ENCODE measurements around the gene REPS1.
"Not testable (repeated sequence)": the region's sequence is repeated elsewhere in the genome, so short reads cannot be mapped to it uniquely, and the experiment has no call there.

Gene REPS1

DNA sequence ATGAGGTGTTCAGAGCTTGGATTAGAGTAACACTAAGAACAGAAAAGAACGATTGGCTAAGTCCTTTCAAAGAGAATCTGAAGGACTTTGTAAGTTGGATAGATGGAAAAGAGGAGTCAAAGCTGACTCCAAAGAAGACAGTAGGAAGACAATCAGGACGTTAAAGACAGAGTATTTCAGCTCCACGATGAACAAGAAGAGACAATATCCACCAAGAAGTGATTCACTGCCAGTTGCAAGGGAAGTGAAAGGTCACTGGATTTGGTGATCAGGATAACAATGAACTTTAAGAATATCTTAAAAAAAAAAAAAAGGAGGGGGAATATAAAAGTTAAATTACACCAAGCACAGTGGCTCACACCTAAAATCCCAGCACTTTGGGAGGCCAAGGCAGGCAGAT lies 17.9 kb downstream of the REPS1 start:
- no peak for DNase-seq

DNA sequence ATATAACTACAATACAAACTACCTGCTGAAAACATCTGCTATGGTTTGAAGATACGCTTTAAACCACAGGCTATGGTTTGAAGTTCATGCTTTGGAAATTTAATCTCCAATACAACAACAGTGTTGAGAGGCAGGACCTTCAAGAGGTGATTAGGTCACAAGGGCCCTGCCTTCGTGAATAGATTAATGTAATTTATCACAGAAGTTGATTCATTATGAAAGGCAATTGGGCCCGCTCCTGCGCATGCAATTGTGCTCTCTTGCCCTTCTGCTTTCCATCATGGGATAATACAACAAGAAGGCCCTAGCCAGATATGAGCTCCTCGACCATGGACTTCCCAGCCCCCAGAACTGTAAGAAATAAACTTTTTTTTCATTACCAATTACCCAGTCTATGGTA lies 21.2 kb downstream of the REPS1 start:
- no peak for DNase-seq

DNA sequence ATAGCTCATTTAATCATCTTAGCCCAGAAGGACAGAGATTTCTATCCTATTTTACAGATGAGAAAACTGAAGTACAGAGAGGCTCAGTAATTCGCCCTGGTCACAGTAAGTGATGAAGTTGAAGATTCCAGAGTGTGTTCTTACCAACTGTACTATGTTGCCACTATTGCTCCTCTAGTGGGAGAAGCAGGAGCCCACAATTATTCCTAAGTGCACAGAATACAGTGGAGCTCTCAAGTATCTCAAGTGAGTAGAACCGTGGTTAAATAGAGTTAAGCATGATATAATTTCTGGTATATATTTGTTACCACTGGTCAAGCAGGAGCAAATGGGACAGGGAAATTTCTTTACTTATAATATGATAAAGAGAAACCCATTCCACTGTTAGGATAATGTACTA lies 22.1 kb downstream of the REPS1 start:
- DNase-seq, result no peak

DNA sequence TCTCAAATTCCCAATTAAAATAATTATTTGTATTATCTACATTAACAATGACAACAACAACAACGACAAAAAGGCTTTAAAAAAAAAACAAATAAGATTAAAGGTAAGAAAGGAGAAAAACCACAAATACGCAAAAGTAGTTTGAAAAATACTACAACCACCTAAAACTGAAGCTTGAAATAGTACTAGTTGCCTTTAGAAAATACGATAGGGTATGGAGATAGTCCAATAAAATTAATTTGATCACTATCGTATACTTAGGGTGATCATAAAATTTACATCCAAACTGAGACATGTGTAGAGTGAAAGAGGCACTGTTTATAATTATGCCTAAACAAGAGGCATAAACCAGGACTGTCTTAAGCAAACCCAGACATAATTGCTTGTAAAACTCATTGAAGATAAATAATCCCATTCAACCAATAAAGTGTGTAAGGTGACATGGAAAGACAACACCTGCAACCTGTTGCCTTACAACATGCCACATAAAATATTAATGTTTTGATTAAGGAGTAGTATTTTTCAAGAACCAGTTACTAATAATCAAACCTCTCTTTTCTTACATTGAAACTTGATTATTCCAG lies 22.7 kb downstream of the REPS1 start:
- no peak for DNase-seq

DNA sequence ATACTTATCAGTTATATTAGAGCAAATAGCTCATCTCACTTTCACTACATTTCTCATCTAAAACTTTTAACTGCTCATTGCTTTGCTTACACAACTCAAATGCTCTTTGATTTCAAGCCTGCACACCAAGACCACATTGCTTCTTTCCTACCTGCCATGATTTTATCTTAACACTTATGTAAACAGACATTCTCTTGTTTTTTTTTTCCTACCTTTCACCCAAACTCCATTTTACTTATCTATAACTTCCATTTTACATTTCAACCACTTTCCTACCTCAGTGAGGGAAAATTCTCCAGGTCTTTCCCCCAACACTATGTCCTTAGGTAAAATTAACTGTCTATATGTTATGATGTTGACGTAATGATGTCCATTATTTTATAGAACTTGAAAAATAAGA lies 24.0 kb downstream of the REPS1 start:
- no peak for DNase-seq

DNA sequence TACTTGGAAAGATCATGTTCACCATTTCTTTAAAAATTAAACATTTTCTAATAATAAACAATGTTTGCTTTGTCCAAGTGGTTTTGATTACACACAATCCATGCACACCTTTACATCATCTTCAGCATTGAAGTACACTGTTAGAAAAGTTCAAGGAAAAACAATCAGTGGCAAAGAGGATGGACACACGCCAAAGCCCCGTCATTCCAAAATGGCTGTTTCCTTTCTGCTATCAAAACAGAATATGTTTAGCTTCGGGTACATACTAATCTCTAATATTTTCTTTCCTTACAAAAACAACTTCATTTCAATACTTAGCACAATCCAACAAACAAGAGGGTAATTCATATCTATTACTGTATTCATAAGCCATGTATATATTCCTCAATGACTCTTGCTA lies 24.5 kb downstream of the REPS1 start:
- DNase-seq, result no peak

DNA sequence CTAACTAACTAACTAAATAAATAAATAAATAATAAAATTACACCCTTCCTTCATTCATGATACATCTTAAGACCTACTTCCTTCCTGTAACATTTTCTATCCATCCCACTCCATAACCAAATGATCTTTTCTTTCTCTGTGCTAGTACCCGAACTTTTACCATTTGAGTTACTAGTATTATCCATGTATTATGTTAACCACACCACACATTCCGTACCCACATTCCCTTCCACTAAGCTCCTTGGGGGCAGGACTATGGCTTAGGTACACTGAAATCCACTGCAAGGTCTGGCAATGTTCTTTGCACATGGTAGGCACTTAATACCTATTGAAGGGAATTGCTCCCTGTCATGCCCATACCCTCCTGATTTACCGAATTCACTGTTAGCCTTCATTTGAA lies 24.9 kb downstream of the REPS1 start:
- DNase-seq, result no peak

DNA sequence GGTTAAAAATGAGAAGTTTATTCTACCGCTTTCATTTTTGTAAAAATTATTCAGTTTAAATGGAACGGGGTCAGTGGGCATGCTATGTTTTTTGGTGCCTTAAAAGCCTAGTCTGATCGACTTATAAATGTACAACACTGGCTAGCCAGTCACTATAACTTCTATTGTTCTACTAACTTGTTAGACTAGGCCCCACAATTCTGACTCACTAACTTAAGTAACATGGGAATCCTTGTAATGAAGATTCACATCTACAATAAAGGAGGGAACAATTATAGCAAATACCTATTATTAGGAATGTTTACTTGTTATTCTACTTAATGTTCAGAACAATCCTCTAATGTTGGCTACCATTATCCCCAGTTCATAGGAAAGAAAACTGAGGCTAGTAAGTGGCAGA lies 28.5 kb downstream of the REPS1 start:
- DNase-seq, result no peak

DNA sequence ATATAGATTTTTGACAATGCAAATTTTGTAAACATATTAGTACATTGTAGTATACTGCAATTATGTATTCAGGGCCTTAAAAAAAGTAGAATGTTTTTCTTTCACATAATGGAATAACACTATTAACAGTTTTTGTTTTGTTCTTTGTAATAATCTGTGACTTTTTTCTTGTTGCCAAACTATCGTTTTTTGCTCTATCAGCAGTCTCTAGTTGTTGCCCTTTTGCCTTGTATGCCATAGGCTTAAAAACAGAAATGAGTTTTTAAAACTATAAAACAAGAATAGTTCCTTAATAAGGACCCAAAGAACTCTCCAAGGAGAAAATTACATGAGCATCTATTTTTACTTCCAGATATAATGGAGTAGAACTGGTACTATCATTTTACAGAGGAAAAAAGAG lies 29.5 kb downstream of the REPS1 start:
- DNase-seq, result no peak

DNA sequence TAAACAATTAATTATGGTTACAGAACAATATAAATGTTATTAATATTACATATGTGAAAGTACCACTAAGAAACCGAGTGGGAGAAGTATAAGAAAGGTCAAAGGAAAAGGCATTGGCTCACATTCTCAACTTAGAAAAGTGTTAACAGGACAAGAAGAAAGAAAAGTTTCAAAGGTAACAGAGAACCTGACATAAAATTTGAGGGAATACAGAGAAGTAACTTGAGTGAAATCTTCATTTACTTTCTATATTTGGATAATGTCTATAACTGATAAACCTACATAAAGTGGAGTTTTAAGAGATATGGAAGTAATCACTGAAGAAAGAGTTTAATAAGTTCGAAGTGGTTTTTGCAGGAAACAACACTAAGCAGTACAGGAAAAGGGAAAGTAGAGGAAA lies 30.1 kb downstream of the REPS1 start:
- DNase-seq, result no peak

DNA sequence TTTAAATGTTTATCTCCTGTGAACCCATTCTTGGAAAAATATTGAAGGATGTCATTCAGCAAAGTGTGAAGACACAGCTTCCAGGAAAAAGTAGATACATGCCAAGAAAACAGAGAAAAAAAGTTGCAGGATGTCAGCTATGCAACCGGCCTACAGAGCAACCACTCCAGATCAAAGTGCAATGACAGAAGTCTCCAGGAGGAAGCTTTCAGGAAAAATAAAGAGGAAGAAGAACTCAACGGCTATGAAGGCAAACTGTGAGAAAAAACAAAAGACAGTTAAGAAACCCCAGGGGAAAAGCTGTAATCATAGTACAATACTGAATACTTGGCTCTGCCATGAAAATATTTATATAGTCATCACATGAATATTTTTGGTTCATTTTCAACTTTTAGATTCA lies 30.6 kb downstream of the REPS1 start:
- DNase-seq, result no peak

DNA sequence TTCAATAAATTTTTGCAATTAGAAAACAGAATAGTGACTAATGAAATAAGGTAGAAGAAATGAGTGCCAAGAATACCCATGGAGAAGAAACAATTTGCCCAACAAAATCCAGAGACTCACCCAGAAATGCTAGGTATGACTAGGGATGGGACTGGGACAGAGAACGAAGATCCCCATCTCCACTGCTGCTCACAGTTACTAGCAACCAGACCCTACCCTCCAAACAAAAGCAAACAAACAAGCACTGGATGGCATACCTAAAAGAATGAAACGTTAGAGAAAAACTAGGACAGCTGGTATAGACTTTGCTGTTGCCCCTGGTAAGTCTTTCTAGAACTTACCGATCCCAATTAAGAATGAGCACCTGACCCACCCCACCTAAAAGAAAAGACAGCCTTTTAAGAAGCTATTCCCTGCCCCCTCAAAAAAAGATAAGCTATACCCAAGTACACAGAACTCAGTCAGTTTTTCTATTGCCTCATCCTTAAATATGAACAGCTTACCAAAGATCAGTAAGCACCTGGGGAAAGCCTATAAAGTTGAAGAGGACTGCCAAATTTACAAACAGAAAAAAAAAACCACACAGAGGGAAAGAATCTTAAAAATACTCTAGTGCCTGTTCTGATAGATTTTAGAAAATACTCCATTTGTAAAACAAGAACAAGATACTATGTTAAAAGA lies 31.7 kb downstream of the REPS1 start:
- no peak for DNase-seq

DNA sequence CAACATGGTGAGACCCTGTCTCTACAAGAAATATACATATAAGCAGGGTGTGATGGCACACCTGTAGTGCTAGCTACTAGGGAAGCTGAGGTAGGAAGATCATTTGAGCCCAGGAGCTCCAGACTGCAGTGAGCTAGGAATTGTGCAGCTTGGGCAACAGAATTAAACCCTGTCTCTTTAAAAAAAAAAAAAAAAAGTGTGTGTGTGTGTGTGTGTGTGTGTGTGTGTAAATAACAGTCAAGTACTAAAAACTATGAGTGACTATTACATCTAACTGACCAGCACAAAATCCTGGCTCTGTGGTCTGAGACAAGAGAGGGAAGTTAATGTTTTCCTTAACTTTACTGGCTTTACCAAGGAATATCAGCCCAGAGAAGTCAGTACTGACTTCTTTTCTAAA lies 32.8 kb downstream of the REPS1 start:
- no peak for DNase-seq

DNA sequence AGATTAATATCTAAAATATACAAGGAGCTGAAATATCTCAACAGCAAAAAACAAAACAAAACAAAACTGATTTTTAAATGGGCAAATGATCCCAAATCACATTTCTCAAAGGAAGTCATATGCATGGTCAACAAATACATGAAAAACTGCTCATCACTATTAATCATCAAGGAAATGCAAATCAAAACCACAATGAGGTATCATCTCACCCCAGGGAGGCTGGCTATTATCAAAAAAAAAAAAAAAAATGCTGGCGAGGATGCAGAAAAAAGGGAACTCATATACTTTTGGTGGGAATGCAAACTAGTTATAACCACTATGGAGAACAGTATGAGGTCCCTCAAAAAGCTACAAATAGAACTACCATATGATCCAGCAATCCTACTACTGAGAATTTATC lies 34.6 kb downstream of the REPS1 start:
- no peak for DNase-seq

DNA sequence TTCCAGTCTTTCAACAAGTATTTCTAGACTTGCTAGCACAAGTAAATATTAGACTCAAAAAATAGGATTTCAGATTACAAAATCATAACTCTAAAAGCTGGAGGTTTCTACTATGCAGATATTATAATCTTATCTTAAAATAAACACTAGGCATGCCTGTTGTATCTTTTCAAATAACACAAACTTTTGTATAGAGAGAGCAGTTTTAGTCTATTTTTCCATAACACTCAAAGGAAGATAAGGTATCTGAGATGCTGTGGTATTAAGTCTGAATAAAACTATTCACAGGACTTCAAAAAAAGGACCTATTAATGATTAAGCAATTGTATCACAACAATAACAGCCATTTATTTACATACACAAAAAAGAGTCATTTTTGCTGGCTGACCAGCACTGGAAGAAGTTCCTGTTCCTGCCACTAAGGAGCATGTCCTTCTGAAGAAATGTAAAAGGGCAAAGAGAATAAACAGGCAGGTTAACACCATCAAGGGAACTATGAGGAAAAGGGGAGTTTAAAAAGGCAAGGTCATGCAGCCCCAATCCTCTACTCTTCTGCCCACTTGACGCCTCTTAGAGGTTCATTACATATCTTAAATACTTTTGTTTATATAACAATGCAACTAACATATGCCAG lies 39.4 kb downstream of the REPS1 start:
- DNase-seq, result no peak

DNA sequence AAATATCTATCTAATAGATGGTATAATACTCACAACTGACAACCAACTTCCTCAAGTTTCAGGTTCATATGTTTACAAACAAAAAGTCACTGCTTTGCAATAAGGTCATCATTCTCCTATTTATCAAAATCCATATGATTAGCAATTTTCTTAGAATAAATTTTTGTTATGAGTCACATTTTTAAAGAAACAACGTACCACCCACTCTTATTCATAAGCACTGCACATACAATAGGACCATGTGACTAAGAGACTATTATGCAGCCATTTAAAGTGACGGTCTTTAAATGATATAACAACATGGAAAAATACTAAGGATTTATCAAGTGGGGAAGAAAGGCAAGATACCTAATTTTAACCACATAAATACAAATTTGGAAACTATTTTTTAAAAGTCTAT lies 40.0 kb downstream of the REPS1 start:
- DNase-seq, result no peak

DNA sequence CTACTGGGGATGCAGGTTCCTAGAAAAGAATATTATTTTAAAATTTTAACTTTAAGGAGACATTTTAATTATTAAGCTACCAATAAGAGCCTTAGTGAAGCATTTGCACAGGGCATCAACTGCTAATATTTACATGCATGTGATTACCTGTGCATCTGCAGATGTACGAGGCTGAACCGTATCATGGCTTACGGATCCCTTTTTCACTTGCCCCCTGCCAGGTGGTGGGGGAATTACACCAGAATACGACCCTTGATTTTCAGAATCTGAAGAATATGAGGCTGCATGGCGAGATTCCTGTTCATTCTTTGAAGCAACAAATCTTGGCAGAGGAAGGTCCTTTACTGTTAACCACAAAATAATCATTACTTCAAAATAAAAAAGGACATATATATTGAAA lies 42.7 kb downstream of the REPS1 start:
- DNase-seq, result no peak

DNA sequence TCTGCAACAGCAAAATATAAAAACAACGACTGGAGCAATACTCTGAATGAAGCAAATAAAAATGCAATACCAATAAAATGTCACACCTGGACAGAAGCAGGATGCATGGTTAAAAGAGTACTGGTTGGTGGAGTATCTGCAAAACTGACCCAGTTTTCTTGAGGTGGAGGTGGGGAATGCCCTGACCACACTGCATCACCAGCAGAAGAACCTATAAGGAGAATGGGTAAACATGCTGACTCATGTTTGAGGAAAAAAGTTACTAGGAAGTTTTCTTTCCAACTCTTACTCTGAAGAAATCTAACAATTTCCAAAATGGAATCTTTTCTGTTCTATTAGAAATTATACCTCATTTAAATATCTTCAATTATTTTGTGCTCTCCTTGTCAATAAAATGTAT lies 43.6 kb downstream of the REPS1 start:
- no peak for DNase-seq

DNA sequence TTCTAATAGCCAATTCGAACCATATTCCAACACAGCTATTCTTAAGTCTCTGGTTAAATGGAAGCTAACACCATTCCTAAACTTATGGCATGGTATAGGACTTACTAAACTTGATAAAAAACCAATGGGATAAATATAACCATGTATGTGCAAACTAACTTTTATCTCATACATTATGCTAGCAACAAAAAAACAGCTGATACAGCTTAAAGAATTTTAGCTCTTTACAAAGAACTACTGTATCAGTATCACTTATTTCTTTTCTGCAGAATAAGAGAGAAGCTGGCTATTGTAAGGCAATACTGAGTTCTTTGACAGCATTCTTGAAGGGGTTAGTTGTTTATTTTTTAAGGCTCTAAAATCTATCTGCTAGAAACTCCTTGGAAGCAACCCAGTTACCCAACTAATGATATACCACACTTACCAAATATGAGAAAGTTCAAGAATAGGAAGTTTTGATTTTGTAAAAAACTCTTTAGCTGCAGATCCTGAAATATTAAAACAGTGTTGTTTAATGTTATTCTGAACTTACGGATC lies 44.9 kb downstream of the REPS1 start:
- no peak for DNase-seq

DNA sequence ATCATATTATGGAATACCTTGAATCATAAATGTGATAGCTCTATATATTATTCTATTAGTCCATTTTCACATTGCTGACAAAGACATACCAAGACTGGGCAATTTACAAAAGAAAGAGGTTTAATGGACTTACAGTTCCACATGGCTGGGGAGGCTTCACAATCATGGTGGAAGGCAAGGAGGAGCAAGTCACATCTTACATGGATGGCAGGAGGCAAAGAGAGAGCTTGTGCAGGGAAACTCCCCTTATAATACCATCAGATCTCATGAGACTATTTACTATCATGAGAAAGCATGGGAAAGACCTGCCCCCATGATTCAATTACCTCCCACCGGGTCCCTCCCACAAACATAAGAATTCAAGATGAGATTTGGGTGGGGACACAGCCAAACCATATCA lies 51.2 kb downstream of the REPS1 start:
- not testable (repeated sequence) for DNase-seq

DNA sequence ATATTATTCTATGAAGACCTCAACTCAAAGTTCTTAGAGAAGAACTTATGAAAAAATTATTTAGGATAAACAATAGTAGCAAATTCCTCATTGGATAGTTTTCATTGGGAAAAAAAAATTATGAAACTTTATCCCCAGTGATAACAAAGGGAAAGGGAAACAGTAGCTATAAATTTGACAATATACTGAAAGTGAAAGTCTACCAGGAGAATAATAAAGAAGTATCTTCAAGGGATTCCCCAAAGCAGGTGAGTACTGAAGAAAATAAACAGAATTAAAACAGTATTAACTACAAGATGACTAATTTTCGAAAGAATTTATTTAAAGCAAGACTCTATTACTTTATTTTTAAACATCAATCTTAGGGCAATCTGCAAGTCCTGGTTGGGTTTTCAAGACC lies 56.4 kb downstream of the REPS1 start:
- DNase-seq, result no peak

DNA sequence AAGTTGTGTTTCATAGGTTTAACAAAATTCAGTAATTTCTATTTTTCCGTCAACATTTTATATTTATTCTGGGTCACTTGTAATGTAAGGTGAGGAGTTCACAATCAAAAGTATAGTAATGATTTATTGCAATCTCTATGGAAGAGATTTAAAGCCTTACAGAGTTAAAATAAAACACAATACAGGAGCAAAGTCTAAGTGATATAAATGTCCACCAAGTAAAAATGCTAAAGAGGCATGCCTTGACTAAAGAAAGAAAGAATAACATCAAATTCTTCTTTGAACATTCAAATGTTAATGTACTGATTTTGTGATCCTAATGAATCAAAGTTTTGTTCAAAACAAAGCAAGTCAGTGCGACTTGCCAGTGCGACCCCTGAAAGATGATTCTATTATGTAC lies 61.5 kb downstream of the REPS1 start:
- DNase-seq, result no peak

DNA sequence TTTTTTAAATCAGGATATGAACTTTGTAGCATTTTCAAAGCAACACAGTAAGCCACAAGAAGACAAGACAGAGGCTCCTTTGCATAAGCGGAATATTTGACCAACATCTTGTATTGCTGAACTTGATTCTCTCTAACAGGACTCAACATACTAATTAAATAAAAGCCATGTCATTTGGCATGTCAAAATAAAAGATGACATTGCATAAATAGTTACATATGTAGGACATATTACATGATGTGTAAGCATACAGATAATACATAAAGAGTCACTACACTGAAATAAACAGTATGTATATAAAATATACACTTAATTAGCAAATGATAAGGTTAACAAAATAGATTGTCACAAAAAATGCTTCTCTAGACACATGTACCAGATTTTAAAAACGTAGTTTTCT lies 62.2 kb downstream of the REPS1 start:
- no peak for DNase-seq

DNA sequence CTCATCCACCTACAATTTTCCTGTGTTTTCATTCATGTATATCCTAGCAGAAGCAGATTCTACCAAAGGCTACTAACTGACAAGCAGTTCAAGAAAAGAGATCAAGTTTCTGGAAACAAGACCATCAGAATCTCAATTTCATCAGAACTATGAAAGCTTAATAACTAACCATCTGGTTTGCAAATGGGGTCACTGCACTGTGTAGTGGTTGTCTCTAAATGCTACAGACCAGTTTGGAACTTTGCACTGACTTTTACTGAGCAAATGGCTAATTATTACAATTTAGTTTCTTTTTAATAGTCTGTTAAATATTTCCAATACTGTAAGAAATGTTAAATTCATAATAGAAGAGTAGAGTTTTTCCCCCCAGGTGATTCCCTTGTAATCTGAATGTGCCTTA lies 64.5 kb downstream of the REPS1 start:
- DNase-seq, result no peak

DNA sequence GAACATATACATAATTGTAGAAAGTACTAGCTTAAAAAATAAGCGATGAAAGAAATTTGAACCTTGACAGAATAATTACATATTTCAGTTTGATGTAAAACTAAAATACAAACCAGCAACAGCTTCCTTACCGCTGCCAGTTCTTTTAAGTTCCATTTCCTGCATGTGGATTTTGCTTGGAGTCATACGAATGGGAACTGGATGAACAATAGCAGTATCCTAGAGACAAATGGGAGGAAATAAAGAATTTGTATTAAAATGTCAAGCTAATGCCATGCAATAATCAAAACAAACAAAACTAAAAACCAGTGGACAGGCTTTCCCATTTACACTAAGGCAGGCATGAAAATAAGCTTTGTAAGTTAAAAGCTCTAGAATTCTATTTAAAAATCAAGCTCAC lies 67.1 kb downstream of the REPS1 start:
- DNase-seq, result no peak

All from activated naive CD4-positive, alpha-beta T cell treated with anti-CD3 and anti-CD28 coated beads, Interleukin-2, amount 50 U/mL, for 16 hours (primary cell).